ENCODE measurements around the gene FNDC3B. TPM values are rescaled to one million over a fixed set of nuclear protein-coding genes. Genes with fewer than 3 reads are reported as not detected.

FNDC3B gene
- total and polyA plus RNA-seq, 9 of the 15 experiments (the other 6 are each of a cell fraction or from before 2014, with no cell fraction given): 7.0 to 35.8 (median 16.2) TPM

DNA sequence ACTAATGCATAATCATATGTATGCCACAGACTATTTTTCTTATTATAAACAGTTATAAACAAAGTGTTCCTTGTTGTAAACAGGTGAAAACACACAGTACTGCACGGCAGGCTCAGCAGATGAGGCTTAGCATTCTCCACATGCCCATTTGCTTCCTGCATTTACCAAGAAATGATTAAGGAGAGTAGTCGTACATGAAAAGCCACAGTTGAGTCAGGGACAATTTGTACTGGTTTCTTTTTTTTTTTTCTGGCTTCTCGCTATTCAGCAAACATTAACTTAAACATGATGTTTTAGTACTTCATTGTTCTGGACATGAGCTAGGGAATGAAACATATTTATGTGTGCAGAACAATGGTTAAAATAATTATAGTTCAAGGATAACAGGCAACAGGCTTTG lies 345.5 kb downstream of the FNDC3B start:
- no peak for ATAC-seq
- BruUV-seq (replicated peaks): no TSS peak
- intact Hi-C loops (cut with micrococcal nuclease): no loop called here
- Histone ChIP-seq H3K9me3 (replicated peaks; ENCODE audit: control insufficient read depth, insufficient read depth, low read depth, low read length) (no peaks in the 10 kb centered on the region; the same call in 1 of the 2 replicates), H3K4me1 (replicated peaks in 1 of 2; ENCODE audit: control insufficient read depth in 2 of 2, insufficient read depth in 2 of 2, low read length in 2 of 2) (no peaks in the 10 kb centered on the region), H3K9me1 (ENCODE audit: control insufficient read depth, insufficient read depth, low read length) (no peaks in the 10 kb centered on the region), H4K20me1 (replicated peaks; ENCODE audit: control insufficient read depth, insufficient read depth, low read length) (no peaks in the 10 kb centered on the region; the same call in 1 of the 2 replicates), H3K4me3 (no peak overlapping the region), H3K79me2 (ENCODE audit: control insufficient read depth, insufficient read depth, low read length) (no peaks in the 10 kb centered on the region), H3K4me2 (ENCODE audit: insufficient read depth, low read length) (no peak overlapping the region), H3K36me3 (ENCODE audit: control insufficient read depth, insufficient read depth, low read length) (peaks cover 16% of the 10 kb centered on the region), H3K27ac (ENCODE audit: extremely low read depth, low read depth, low read length) (no peak overlapping the region), H3K27me3 (ENCODE audit: control insufficient read depth in 2 of 2, insufficient read depth in 2 of 2, low read length in 2 of 2) (no peaks in the 10 kb centered on the region), H3K9ac (ENCODE audit: insufficient read depth in 1 of 2, low read depth in 2 of 2, low read length in 2 of 2) (no peak overlapping the region), H2AFZ (ENCODE audit: low read depth, low read length) (no peak overlapping the region)
- CTCF ChIA-PET (ENCODE audit: low intra/inter-chr PET ratio): no interaction called here
- in situ Hi-C loops (cut with MboI): no loop called here
- POLR2A ChIA-PET: interaction anchor here (1.0 kb wide), 1 partner anchor 13 kb away, joined by 3 read pairs; no protein-coding TSS in a partner anchor
- no peak for FAIRE-seq
- TF ChIP-seq GATAD2B (IDR thresholded peaks at IDR 0.05; ENCODE audit: borderline replicate concordance) (no peak), TCF7L2 (IDR thresholded peaks at IDR 0.05; ENCODE audit: low read depth, low read length) (no peak), SMARCE1 (IDR thresholded peaks at IDR 0.05) (no peak)
- WGBS (ENCODE audit: insufficient coverage, low coverage, missing lambda C conversion rate): 93% methylated on average over 3 of the region's 3 CpGs
- DNase-seq (ENCODE audit: extremely low read depth in 1 of 4, low spot score in 3 of 4): no peak

DNA sequence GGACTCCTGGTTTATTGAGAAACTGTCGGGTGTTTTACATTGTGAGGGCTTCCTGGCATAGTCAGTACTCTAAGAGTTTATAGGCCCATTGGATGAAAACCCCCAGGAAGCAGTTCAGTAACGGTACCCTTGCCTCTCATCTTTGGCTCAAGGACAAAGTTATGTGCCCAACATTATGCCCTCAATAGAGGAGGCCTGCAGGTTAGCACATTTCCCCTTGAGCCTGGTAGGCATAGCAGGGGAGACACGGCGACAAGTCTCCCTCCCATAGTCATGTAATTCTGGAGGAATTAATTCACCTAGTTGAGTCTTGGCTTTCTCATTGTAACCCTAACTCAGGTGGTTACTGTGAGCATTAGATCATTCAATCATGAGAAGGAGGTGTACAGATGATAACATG lies 348.4 kb downstream of the FNDC3B start:
- 91% methylated on average over 4 of the region's 4 CpGs for WGBS (ENCODE audit: insufficient coverage, low coverage, missing lambda C conversion rate)
- no peak overlapping the region for H3K4me2 ChIP-seq (ENCODE audit: insufficient read depth, low read length)
- no peak overlapping the region for H3K4me3 ChIP-seq
- H3K9me3 ChIP-seq (replicated peaks; ENCODE audit: control insufficient read depth, insufficient read depth, low read depth, low read length): no peaks in the 10 kb centered on the region
- no peak overlapping the region for H2AFZ ChIP-seq (ENCODE audit: low read depth, low read length)
- FAIRE-seq (no peak), ATAC-seq (no peak), DNase-seq (ENCODE audit: extremely low read depth in 1 of 4, low spot score in 3 of 4) (no peak)
- H3K9ac ChIP-seq (ENCODE audit: insufficient read depth in 1 of 2, low read depth in 2 of 2, low read length in 2 of 2): no peak overlapping the region
- no TSS peak for BruUV-seq (replicated peaks)
- intact Hi-C loops (cut with micrococcal nuclease) (no loop called here), in situ Hi-C loops (cut with MboI) (no loop called here)
- H3K27me3 ChIP-seq (ENCODE audit: control insufficient read depth in 2 of 2, insufficient read depth in 2 of 2, low read length in 2 of 2): no peaks in the 10 kb centered on the region
- H3K79me2 ChIP-seq (ENCODE audit: control insufficient read depth, insufficient read depth, low read length): no peaks in the 10 kb centered on the region
- H3K4me1 ChIP-seq (replicated peaks in 1 of 2; ENCODE audit: control insufficient read depth in 2 of 2, insufficient read depth in 2 of 2, low read length in 2 of 2): peaks cover 8 to 23% of the 10 kb centered on the region in 2 experiments; a peak in 4 of 5 replicates
- peaks cover 5% of the 10 kb centered on the region; the same call in 1 of the 3 replicates for H3K36me3 ChIP-seq (ENCODE audit: control insufficient read depth, insufficient read depth, low read length)
- ChIA-PET POLR2A (no interaction called here), CTCF (ENCODE audit: low intra/inter-chr PET ratio) (no interaction called here)
- H3K9me1 ChIP-seq (ENCODE audit: control insufficient read depth, insufficient read depth, low read length): no peaks in the 10 kb centered on the region
- peaks cover 4% of the 10 kb centered on the region; the same call in 1 of the 2 replicates for H4K20me1 ChIP-seq (replicated peaks; ENCODE audit: control insufficient read depth, insufficient read depth, low read length)
- H3K27ac ChIP-seq (ENCODE audit: extremely low read depth, low read depth, low read length): no peak overlapping the region
- TF ChIP-seq, protein P1, sequence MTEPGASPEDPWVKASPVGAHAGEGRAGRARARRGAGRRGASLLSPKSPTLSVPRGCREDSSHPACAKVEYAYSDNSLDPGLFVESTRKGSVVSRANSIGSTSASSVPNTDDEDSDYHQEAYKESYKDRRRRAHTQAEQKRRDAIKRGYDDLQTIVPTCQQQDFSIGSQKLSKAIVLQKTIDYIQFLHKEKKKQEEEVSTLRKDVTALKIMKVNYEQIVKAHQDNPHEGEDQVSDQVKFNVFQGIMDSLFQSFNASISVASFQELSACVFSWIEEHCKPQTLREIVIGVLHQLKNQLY (CRISPR knock-in tag; conservative IDR thresholded peaks at IDR 0.05): no peak
- TF ChIP-seq NFE2L1 (tag; IDR thresholded peaks at IDR 0.05; ENCODE audit: borderline replicate concordance, low read depth) (no peak), ZNF75A (CRISPR knock-in tag; IDR thresholded peaks at IDR 0.05) (no peak), HDAC1 (IDR thresholded peaks at IDR 0.05) (no peak), CHCHD3 (CRISPR knock-in tag; IDR thresholded peaks at IDR 0.05) (no peak), NELFE (IDR thresholded peaks at IDR 0.05; ENCODE audit: insufficient read depth, insufficient read length) (no peak), SPI1 (IDR thresholded peaks at IDR 0.05; ENCODE audit: borderline replicate concordance, low read depth, low read length) (no peak), NFIC (IDR thresholded peaks at IDR 0.05) (no peak), IRF2 (CRISPR knock-in tag; IDR thresholded peaks at IDR 0.05) (no peak)
- TF ChIP-seq, protein P2, sequence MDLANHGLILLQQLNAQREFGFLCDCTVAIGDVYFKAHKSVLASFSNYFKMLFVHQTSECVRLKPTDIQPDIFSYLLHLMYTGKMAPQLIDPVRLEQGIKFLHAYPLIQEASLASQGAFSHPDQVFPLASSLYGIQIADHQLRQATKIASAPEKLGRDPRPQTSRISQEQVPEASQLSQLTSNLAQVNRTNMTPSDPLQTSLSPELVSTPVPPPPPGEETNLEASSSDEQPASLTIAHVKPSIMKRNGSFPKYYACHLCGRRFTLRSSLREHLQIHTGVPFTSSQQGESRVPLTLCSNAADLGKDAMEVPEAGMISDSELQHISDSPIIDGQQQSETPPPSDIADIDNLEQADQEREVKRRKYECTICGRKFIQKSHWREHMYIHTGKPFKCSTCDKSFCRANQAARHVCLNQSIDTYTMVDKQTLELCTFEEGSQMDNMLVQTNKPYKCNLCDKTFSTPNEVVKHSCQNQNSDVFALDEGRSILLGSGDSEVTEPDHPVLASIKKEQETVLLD (IDR thresholded peaks at IDR 0.05): no peak
- TF ChIP-seq, protein P3, sequence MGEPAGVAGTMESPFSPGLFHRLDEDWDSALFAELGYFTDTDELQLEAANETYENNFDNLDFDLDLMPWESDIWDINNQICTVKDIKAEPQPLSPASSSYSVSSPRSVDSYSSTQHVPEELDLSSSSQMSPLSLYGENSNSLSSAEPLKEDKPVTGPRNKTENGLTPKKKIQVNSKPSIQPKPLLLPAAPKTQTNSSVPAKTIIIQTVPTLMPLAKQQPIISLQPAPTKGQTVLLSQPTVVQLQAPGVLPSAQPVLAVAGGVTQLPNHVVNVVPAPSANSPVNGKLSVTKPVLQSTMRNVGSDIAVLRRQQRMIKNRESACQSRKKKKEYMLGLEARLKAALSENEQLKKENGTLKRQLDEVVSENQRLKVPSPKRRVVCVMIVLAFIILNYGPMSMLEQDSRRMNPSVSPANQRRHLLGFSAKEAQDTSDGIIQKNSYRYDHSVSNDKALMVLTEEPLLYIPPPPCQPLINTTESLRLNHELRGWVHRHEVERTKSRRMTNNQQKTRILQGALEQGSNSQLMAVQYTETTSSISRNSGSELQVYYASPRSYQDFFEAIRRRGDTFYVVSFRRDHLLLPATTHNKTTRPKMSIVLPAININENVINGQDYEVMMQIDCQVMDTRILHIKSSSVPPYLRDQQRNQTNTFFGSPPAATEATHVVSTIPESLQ (CRISPR knock-in tag; IDR thresholded peaks at IDR 0.05): no peak
